GM12874 (cell line): ENCODE results near the gene OTUD3.

Source experiments
- CTCF ChIP-seq: IDR thresholded peaks from 2 replicates; pipeline ENCODE4 v1.5.1; 2011; ENCODE audit warnings: low read depth, mild to moderate bottlenecking, control low read depth, low read length, moderate library complexity; ENCODE audit not compliant: insufficient read depth

The OTUD3 gene

GRCh38 chr1:19882111-19883071 lies at the start of gene OTUD3:
Gene OTUD3, plus strand, starts transcription at chr1:19882395. Its CDS starts 119 bp downstream, at chr1:19882514.
- peak; percentile 82 for TF ChIP-seq CTCF

GRCh38 chr1:19835578-19835977 lies 46.6 kb upstream of the OTUD3 start:
- TF ChIP-seq CTCF: no peak

GRCh38 chr1:19837866-19838265 lies 44.3 kb upstream of the OTUD3 start:
- TF ChIP-seq CTCF: no peak

GRCh38 chr1:19840228-19840627 lies 42.0 kb upstream of the OTUD3 start:
- TF ChIP-seq CTCF: no peak

- TF ChIP-seq CTCF: no peak
These were observed 37.3 kb upstream of the OTUD3 start for GRCh38 chr1:19844731-19845495.

- TF ChIP-seq CTCF: no peak
These were observed 36.6 kb upstream of the OTUD3 start for GRCh38 chr1:19845555-19845954.

GRCh38 chr1:19846338-19846737 lies 35.9 kb upstream of the OTUD3 start:
- no peak for TF ChIP-seq CTCF
